ENCODE measurements around the gene PSD.
A peak's percentile ranks its signal among the peaks of the same experiment; 100 is the strongest.

Gene PSD

DNA sequence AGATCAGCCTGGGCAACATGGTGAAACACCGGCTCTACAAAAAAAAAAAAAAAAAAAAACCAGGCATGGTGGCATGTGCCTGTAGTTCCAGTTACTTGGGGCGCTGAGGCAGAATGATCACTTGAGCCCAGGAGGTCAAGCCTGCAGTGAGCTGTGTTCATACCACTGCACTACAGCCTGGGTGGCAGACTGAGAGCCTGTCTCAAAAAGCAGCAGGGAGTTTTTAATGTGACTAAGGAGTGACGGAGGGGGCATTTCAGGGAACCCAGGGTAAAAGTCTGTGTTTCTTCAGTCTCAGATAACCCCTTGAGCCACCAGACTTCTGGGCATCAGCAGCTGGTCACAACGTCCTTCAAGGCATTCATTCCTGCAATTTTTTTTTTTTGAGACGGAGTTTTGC is 34.9 kb upstream of the PSD start:
- Histone ChIP-seq H3K27ac (ENCODE audit: low read length, poor library complexity, severe bottlenecking) (no peak overlapping the region), H2AK5ac (ENCODE audit: low read length, severe bottlenecking) (peak overlapping the region; percentile 59), H3K4me2 (ENCODE audit: low read length, poor library complexity, severe bottlenecking) (no peak overlapping the region), H3K4ac (ENCODE audit: low read depth in 1 of 2, low read length in 2 of 2) (no peak overlapping the region), H3K14ac (ENCODE audit: low read length in 2 of 2) (no peak overlapping the region), H3K18ac (ENCODE audit: low read depth in 1 of 2, low read length in 2 of 2) (peak overlapping the region in 1 of 2 experiments; percentile 49), H3K27me3 (ENCODE audit: control insufficient read depth in 1 of 2, insufficient read depth in 1 of 2, low read length in 2 of 2) (no peaks in the 10 kb centered on the region), H2BK5ac (ENCODE audit: low read depth, low read length, poor library complexity, severe bottlenecking) (no peak overlapping the region), H2BK120ac (ENCODE audit: low read depth, low read length) (no peak overlapping the region), H3K4me3 (ENCODE audit: insufficient read depth in 1 of 2, low read depth in 1 of 2, low read length in 2 of 2) (no peak overlapping the region), H2BK12ac (ENCODE audit: low read length in 2 of 2) (peak overlapping the region in 1 of 2 experiments; percentile 76), H3K36me3 (ENCODE audit: control insufficient read depth in 1 of 2, insufficient read depth in 2 of 2, low read depth in 1 of 2, low read length in 2 of 2) (peaks cover 0 to 7% of the 10 kb centered on the region in 2 experiments), H2BK15ac (ENCODE audit: low read depth, poor library complexity, severe bottlenecking) (no peak overlapping the region), H2AFZ (ENCODE audit: low read depth, low read length) (no peak overlapping the region), H3K9me3 (ENCODE audit: control insufficient read depth, low read length) (no peaks in the 10 kb centered on the region), H3K4me1 (ENCODE audit: control insufficient read depth, insufficient read depth, low read depth, low read length) (peaks cover 32% of the 10 kb centered on the region), H3K23ac (ENCODE audit: low read length in 2 of 2) (no peak overlapping the region), H4K8ac (ENCODE audit: low read length) (no peak overlapping the region), H3K9ac (ENCODE audit: low read length) (peak overlapping the region; percentile 14), H4K91ac (ENCODE audit: low read length) (no peak overlapping the region), H3K79me1 (replicated peaks; ENCODE audit: low read length, poor library complexity, severe bottlenecking) (peaks cover 10% of the 10 kb centered on the region)
- 71% methylated on average over 5 of the region's 5 CpGs for WGBS
- peak; percentile 63 for DNase-seq

DNA sequence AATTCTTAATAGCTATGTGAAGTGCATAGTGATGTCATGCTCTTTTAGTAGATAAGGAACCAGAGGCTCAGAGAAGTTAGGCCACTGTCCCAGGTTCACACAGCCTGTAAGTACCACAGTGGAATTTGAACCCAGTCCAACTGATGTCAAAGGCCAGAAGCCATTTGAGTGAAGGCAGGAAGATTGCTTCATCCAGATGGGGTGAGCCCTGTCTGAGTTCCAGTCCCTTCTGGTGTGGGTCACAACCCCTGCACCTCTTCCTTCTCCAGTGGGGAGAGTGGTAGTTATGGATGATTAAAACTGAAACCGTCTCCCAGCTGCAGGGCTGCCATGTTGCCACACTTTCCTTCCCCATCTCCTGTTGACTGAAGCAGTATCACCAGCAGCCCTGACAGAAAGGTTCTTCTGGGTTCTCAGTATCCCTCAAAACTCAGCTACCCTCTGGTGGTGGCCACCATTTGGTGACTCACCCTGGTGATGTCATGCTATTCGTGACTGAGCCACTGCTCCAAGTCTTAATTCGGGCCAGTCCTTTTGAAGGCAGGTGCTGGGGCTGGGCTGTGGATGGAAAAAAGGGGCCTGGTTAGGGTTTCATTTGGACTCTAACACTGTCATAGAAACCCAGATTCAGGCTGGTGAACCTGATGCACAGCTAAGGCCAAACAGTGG is 34.2 kb upstream of the PSD start:
- peak overlapping the region in 1 of 2 experiments; percentile 64 for H3K14ac ChIP-seq (ENCODE audit: low read length in 2 of 2)
- no peak overlapping the region for H2BK5ac ChIP-seq (ENCODE audit: low read depth, low read length, poor library complexity, severe bottlenecking)
- no peak overlapping the region for H3K27ac ChIP-seq (ENCODE audit: low read length, poor library complexity, severe bottlenecking)
- no peak overlapping the region for H2AFZ ChIP-seq (ENCODE audit: low read depth, low read length)
- H2BK12ac ChIP-seq (ENCODE audit: low read length in 2 of 2), result peak overlapping the region; percentile 33 to 69
- H3K4me3 ChIP-seq (ENCODE audit: insufficient read depth in 1 of 2, low read depth in 1 of 2, low read length in 2 of 2), result no peak overlapping the region
- no peak overlapping the region for H2BK15ac ChIP-seq (ENCODE audit: low read depth, poor library complexity, severe bottlenecking)
- no peak overlapping the region for H3K4ac ChIP-seq (ENCODE audit: low read depth in 1 of 2, low read length in 2 of 2)
- peak overlapping the region; percentile 14 for H3K9ac ChIP-seq (ENCODE audit: low read length)
- peak; percentile 92 for DNase-seq
- WGBS, result 12% methylated on average over 2 of the region's 3 CpGs
- H4K8ac ChIP-seq (ENCODE audit: low read length), result no peak overlapping the region
- H3K4me2 ChIP-seq (ENCODE audit: low read length, poor library complexity, severe bottlenecking), result no peak overlapping the region
- no peak overlapping the region for H4K91ac ChIP-seq (ENCODE audit: low read length)
- peak overlapping the region in 1 of 2 experiments; percentile 55 for H3K18ac ChIP-seq (ENCODE audit: low read depth in 1 of 2, low read length in 2 of 2)
- H2AK5ac ChIP-seq (ENCODE audit: low read length, severe bottlenecking), result no peak overlapping the region
- peaks cover 0 to 7% of the 10 kb centered on the region in 2 experiments for H3K36me3 ChIP-seq (ENCODE audit: control insufficient read depth in 1 of 2, insufficient read depth in 2 of 2, low read depth in 1 of 2, low read length in 2 of 2)
- H3K23ac ChIP-seq (ENCODE audit: low read length in 2 of 2), result no peak overlapping the region
- H3K79me1 ChIP-seq (replicated peaks; ENCODE audit: low read length, poor library complexity, severe bottlenecking), result peaks cover 10% of the 10 kb centered on the region
- no peaks in the 10 kb centered on the region for H3K9me3 ChIP-seq (ENCODE audit: control insufficient read depth, low read length)
- peaks cover 32% of the 10 kb centered on the region for H3K4me1 ChIP-seq (ENCODE audit: control insufficient read depth, insufficient read depth, low read depth, low read length)
- no peaks in the 10 kb centered on the region for H3K27me3 ChIP-seq (ENCODE audit: control insufficient read depth in 1 of 2, insufficient read depth in 1 of 2, low read length in 2 of 2)
- no peak overlapping the region for H2BK120ac ChIP-seq (ENCODE audit: low read depth, low read length)

DNA sequence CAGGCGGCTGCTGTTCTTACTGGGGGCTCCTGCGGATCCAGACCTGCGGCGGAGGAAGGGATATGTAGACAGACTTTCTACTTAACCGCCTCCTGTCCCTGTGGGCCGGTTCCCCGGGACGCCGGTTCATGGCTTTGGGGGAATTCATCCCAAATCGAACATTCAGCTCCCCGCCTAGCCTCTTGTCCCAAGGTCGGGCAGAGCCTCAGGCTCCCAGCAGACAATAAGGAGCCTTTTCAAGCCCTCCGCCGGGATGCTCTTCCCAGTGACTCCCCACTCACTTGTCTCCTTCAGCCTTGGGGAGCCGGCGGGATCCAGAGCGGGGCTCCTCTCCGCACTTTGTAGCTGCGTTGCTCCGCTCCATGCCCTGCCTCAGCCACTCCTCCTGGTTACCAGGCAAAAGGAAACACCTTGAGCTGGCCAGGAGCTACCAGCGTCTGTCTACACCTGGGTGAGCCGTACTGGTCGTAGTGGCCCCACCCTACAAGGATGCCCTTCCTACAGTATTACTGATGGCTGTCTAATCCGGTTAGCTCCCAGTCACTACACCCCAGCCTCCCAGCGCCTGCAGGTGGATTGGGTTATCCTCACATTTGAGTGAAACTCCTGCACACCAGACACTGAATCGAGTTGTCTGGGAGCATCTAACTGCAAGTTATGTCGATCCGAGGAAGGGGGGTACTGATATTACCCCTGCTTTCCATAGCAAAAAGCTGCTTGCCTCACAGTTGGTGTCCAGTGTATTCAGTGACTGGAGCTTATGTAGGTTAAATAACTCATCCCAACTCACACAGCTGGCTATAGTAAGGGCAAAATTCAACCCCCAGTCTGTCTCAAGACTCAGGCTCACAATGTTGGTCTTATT is 32.8 kb upstream of the PSD start, which contains the start of gene C10orf95:
Gene C10orf95, minus strand, starts transcription at position 439 of the 865 bp plus-strand sequence. CDS start 450 bp downstream, outside the sequence.
- Histone ChIP-seq H3K4ac (ENCODE audit: low read depth in 1 of 2, low read length in 2 of 2) (peak within 1 kb of the TSS; percentile 37 to 91), H2BK12ac (ENCODE audit: low read length in 2 of 2) (peak within 1 kb of the TSS; percentile 38 to 63), H3K36me3 (ENCODE audit: control insufficient read depth in 1 of 2, insufficient read depth in 2 of 2, low read depth in 1 of 2, low read length in 2 of 2) (peaks cover 0 to 7% of the 10 kb centered on the region in 2 experiments), H3K79me1 (replicated peaks; ENCODE audit: low read length, poor library complexity, severe bottlenecking) (peaks cover 10% of the 10 kb centered on the region), H3K4me2 (ENCODE audit: low read length, poor library complexity, severe bottlenecking) (peak within 1 kb of the TSS; percentile 83), H4K91ac (ENCODE audit: low read length) (peak within 1 kb of the TSS; percentile 57), H2BK120ac (ENCODE audit: low read depth, low read length) (peak within 1 kb of the TSS; percentile 11), H3K23ac (ENCODE audit: low read length in 2 of 2) (peak within 1 kb of the TSS in 1 of 2 experiments; percentile 14), H3K18ac (ENCODE audit: low read depth in 1 of 2, low read length in 2 of 2) (peak within 1 kb of the TSS; percentile 66 to 82), H3K27me3 (ENCODE audit: control insufficient read depth in 1 of 2, insufficient read depth in 1 of 2, low read length in 2 of 2) (no peaks in the 10 kb centered on the region), H2AK5ac (ENCODE audit: low read length, severe bottlenecking) (no peak within 1 kb of the TSS), H3K4me3 (ENCODE audit: insufficient read depth in 1 of 2, low read depth in 1 of 2, low read length in 2 of 2) (peak within 1 kb of the TSS; percentile 88 to 93), H3K9ac (ENCODE audit: low read length) (peak within 1 kb of the TSS; percentile 87), H2BK15ac (ENCODE audit: low read depth, poor library complexity, severe bottlenecking) (peak within 1 kb of the TSS; percentile 95), H3K14ac (ENCODE audit: low read length in 2 of 2) (peak within 1 kb of the TSS in 1 of 2 experiments; percentile 91), H3K27ac (ENCODE audit: low read length, poor library complexity, severe bottlenecking) (no peak within 1 kb of the TSS), H3K9me3 (ENCODE audit: control insufficient read depth, low read length) (no peaks in the 10 kb centered on the region), H4K8ac (ENCODE audit: low read length) (peak within 1 kb of the TSS; percentile 96), H2BK5ac (ENCODE audit: low read depth, low read length, poor library complexity, severe bottlenecking) (peak within 1 kb of the TSS; percentile 9), H2AFZ (ENCODE audit: low read depth, low read length) (peak within 1 kb of the TSS; percentile 55), H3K4me1 (ENCODE audit: control insufficient read depth, insufficient read depth, low read depth, low read length) (peaks cover 32% of the 10 kb centered on the region)
- peak; percentile 30 for DNase-seq
- 44% methylated on average over 28 of the region's 28 CpGs for WGBS

Measured in mesenchymal stem cell (in vitro differentiated cells and primary cell).